WERI-Rb-1 (cell line): ENCODE measurements around the gene USP2.

Experiments used
- DNase-seq: peaks from one replicate; pipeline ENCODE4 v3.0.0-alpha.2; 2020
- H3K27ac ChIP-seq: fragments of 250-450 bp; sonication (Bioruptor Pico); 2 replicates; pipeline ENCODE4 v1.5.1; 2020; ENCODE audit warnings: mild to moderate bottlenecking, moderate library complexity
- H3K27me3 ChIP-seq: fragments of 250-450 bp; sonication (Bioruptor Pico); 2 replicates; pipeline ENCODE4 v1.5.1; 2021; ENCODE audit warnings: mild to moderate bottlenecking, low read depth, moderate library complexity; ENCODE audit not compliant: insufficient read depth, severe bottlenecking
- H3K36me3 ChIP-seq: fragments of 250-450 bp; sonication (Bioruptor Pico); 2 replicates; pipeline ENCODE4 v1.5.1; 2020; ENCODE audit warnings: mild to moderate bottlenecking, moderate library complexity
- H3K4me3 ChIP-seq: 2 replicates; pipeline ENCODE4 v1.5.1; 2011; ENCODE audit warnings: low read depth, mild to moderate bottlenecking, control low read depth, low read length
- H3K9me3 ChIP-seq: fragments of 250-450 bp; sonication (Bioruptor Pico); 2 replicates; pipeline ENCODE4 v1.5.1; 2021; ENCODE audit warnings: mild to moderate bottlenecking, moderate library complexity; ENCODE audit not compliant: severe bottlenecking
- CTCF ChIP-seq: IDR thresholded peaks from 2 replicates; pipeline ENCODE4 v1.5.1; 2011; ENCODE audit warnings: low read depth, mild to moderate bottlenecking, control low read depth, inconsistent platforms, low read length

The USP2 gene

GRCh38 chr11:119338965-119339588 lies 42.4 kb downstream of the USP2 start:
- Histone ChIP-seq H3K27ac (no peak overlapping the region), H3K36me3 (no peaks in the 10 kb centered on the region), H3K27me3 (peaks cover 25% of the 10 kb centered on the region), H3K4me3 (peak overlapping the region; percentile 13), H3K9me3 (no peaks in the 10 kb centered on the region)
- no peak for TF ChIP-seq CTCF
- DNase-seq, result no peak

DNA sequence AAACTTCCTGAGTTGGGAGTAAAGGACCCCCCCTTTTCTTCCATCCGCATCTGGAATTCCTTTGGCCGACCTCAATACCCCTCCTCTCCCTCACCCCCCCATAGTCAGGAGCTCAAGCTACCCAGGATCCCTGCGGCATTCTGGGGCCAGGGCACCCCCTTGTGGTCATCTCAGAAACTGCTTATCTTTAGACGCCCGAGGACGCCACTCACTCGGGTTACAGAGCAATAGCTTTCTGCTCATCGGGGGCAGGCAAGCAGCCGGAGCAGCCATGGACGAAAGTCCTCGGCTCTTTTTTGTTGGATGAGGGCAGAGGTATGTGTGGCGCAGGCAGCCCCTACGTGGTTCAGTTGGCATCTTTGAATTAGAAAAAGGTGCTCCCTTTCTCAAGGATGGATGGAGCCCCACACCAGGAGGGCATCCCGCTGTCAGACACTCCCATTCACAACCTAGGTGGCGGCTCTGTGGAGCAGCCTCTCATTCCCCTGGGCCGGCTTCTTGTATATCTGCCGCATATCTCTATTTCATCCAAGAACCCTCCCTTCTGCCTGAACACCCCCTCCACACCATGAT lies 43.1 kb downstream of the USP2 start:
- Histone ChIP-seq H3K4me3 (peak overlapping the region; percentile 13), H3K36me3 (no peaks in the 10 kb centered on the region), H3K27me3 (peaks cover 25% of the 10 kb centered on the region), H3K27ac (no peak overlapping the region), H3K9me3 (no peaks in the 10 kb centered on the region)
- DNase-seq, result peak; percentile 82
- TF ChIP-seq CTCF, result peak; percentile 67

DNA sequence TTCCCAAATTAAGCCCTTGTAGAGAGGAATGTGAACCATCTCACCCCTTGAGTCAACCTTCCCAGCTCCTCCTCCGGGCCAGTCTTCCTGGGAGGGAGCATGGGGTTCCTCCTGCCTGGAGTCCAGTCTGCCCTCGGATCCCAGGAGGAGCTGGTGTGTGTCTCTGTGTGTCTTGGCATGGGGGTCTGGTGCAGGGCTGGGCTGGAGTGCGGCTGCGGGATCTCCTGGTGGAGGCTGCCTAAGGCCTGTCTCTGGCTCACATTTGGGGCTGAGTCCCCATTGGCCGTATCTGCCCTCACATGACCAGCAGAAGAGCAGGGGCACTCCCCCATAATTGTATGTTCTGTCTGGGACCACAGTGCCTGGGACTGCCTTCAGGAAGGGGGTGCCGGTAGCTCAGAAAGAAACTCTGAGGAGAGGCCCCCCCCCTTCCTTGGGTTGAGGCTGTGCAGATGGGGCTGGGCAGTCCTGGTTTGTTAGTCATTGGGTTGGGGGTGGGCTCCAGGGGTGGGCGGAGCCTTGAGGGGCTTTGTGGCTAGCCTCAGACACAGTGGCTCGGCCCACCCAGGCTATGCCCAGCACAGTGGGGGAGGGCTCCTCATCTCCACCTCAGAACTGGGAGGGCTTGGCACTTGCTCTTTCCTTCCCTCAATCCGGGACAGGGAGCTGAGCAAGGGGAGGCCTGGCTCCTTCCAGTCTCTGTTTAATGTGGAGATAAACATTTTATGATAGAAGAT lies 43.7 kb downstream of the USP2 start:
- H3K36me3 ChIP-seq, result no peaks in the 10 kb centered on the region
- peaks cover 25% of the 10 kb centered on the region for H3K27me3 ChIP-seq
- TF ChIP-seq CTCF, result no peak
- no peak overlapping the region for H3K27ac ChIP-seq
- no peak for DNase-seq
- no peaks in the 10 kb centered on the region for H3K9me3 ChIP-seq
- no peak overlapping the region for H3K4me3 ChIP-seq

DNA sequence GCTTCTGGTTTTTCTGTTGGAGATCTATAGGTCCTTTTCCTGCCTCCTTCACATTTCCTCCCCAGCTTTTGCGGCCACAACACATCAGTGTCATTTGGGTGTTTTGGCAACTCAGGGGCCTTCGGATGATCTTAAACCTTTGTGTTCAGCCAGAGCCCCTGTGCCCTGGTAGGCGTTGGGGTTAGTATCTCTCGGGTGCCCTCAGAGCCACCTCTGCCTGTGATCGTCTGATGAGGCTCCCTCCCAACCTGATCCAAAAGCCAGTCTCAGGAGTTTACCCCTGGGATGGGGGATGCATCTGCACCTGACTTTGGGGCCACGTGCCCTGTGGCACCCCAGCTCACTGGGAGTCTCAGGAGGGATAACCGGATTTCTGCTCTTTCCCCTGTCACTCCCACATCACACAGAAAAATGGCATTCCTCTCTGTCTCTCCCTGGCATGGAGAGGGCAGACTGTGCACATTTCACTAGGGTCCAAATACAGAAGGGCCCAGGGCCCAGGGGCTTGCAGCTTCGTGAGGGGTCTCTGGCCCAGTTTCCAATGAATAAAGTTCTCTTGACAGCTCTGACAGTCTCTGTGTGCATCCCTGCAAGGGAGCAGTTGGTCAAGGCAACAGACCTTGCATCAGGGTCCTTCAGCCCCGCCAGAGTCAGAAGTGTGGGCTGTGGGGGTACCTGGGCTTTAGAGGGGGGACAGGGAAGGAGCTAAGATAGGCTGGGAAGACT lies 44.6 kb downstream of the USP2 start:
- DNase-seq, result no peak
- TF ChIP-seq CTCF, result no peak
- H3K9me3 ChIP-seq, result no peaks in the 10 kb centered on the region
- no peaks in the 10 kb centered on the region for H3K36me3 ChIP-seq
- H3K27ac ChIP-seq, result no peak overlapping the region
- peaks cover 25% of the 10 kb centered on the region for H3K27me3 ChIP-seq
- no peak overlapping the region for H3K4me3 ChIP-seq

DNA sequence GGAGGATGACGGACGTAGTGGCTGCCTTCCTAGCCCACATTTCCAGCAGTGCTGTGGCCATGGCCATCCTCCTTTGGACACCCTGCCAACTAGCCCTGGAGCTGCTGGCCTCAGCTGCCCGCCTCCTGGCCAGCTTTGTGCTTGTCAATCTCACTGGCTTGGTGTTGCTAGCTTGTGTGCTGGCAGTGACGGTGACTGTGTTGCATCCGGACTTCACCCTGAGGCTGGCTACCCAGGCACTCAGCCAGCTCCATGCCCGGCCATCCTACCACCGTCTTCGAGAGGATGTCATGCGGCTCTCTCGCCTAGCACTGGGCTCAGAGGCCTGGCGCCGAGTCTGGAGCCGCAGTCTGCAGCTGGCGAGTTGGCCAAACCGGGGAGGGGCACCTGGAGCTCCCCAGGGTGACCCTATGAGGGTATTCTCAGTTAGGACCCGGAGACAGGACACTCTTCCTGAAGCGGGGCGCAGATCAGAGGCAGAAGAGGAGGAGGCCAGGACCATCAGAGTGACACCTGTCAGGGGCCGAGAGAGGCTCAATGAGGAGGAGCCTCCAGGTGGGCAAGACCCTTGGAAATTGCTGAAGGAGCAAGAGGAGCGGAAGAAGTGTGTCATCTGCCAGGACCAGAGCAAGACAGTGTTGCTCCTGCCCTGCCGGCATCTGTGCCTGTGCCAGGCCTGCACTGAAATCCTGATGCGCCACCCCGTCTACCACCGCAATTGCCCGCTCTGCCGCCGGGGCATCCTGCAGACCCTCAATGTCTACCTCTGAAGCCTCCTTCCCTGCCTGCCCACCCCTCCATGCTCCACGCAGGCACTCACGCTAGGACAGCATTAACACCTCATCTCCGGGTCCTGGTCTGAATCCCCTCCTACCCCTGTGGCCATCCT lies 45.6 kb downstream of the USP2 start:
- H3K9me3 ChIP-seq, result no peaks in the 10 kb centered on the region
- no peaks in the 10 kb centered on the region for H3K36me3 ChIP-seq
- no peak overlapping the region for H3K4me3 ChIP-seq
- H3K27ac ChIP-seq, result no peak overlapping the region
- no peak for TF ChIP-seq CTCF
- H3K27me3 ChIP-seq, result peaks cover 18% of the 10 kb centered on the region
- no peak for DNase-seq
